ENCODE measurements around the gene ZNF14. TPM values are rescaled to one million over a fixed set of nuclear protein-coding genes. Genes with fewer than 3 reads are reported as not detected.

ZNF14 gene
- total and polyA plus RNA-seq, 2 of the 13 experiments (the other 11 are each of a cell fraction or from before 2014, with no cell fraction given), result 1.9 to 6.2 TPM

- no peak for TF ChIP-seq ZNF18 (CRISPR knock-in tag; IDR thresholded peaks at IDR 0.05; ENCODE audit: insufficient replicate concordance)
- no peak for TF ChIP-seq SRSF9 (IDR thresholded peaks at IDR 0.05; ENCODE audit: borderline replicate concordance, insufficient read depth, low read depth, low read length, poor library complexity, severe bottlenecking)
- no peak for TF ChIP-seq GABPA (IDR thresholded peaks at IDR 0.05; ENCODE audit: low read depth, low read length)
- TF ChIP-seq GABPA (CRISPR knock-in tag; IDR thresholded peaks at IDR 0.05; ENCODE audit: low read depth), result no peak
- no peak for TF ChIP-seq ZNF546 (CRISPR knock-in tag; conservative IDR thresholded peaks at IDR 0.05)
Measured at GRCh38 chr19:19751846-19752245, 18.9 kb upstream of the ZNF14 start (continued).

- no peak overlapping the region for H3K27ac ChIP-seq (ENCODE audit: extremely low read length, insufficient read depth, low read length)
- FAIRE-seq, result no peak
- ChIA-PET CTCF (ENCODE audit: low intra/inter-chr PET ratio, low total read pairs) (no interaction called here), POLR2A (no interaction called here)
- no peaks in the 10 kb centered on the region for H4K20me1 ChIP-seq (ENCODE audit: insufficient read depth, low read length)
- no peak overlapping the region for H3K4me2 ChIP-seq (ENCODE audit: low read depth, low read length)
- WGBS (ENCODE audit: low lambda C conversion rate), result 50% methylated on average over 30 of the region's 40 CpGs
- intact Hi-C loops (cut with micrococcal nuclease; ENCODE audit: unreplicated experiment) (no loop called here), in situ Hi-C loops (cut with HindIII; ENCODE audit: extremely low pct_ligation_motif_present, low pct_unique_long_range_greater_than_20kb) (no loop called here)
- no peak overlapping the region for H3K4me3 ChIP-seq (replicated peaks in 1 of 3; ENCODE audit: insufficient read depth in 1 of 3, low read depth in 2 of 3, low read length in 3 of 3)
- H3K4me1 ChIP-seq (ENCODE audit: insufficient read depth, low read length), result no peaks in the 10 kb centered on the region
- H3K27me3 ChIP-seq (ENCODE audit: control insufficient read depth in 1 of 2, insufficient read depth in 2 of 2, low read length in 2 of 2), result peaks cover 3 to 21% of the 10 kb centered on the region in 2 experiments; a peak in 4 of 5 replicates
- no peak overlapping the region for H2AFZ ChIP-seq (ENCODE audit: low read length)
- no peaks in the 10 kb centered on the region for H3K79me2 ChIP-seq (ENCODE audit: insufficient read depth, low read length)
- no TSS peak for BruUV-seq (replicated peaks)
- H3K9me3 ChIP-seq (ENCODE audit: low read length), result no peaks in the 10 kb centered on the region; the same call in 1 of the 2 replicates
- H3K36me3 ChIP-seq (replicated peaks in 1 of 2; ENCODE audit: control insufficient read depth in 1 of 2, insufficient read depth in 2 of 2, low read length in 2 of 2), result no peaks in the 10 kb centered on the region
- no peak for DNase-seq (ENCODE audit: low spot score)
- no peak overlapping the region for H3K9ac ChIP-seq (ENCODE audit: insufficient read depth, low read depth, low read length)
- no peak for ATAC-seq
- no peak for TF ChIP-seq MYC (CRISPR knock-in tag; IDR thresholded peaks at IDR 0.05; ENCODE audit: borderline replicate concordance)
- no peak for TF ChIP-seq MAFF (IDR thresholded peaks at IDR 0.05; ENCODE audit: low read depth, low read length)
- no peak for TF ChIP-seq TSC22D2 (CRISPR knock-in tag; IDR thresholded peaks at IDR 0.05; ENCODE audit: borderline replicate concordance)
- no peak for TF ChIP-seq CHD4 (IDR thresholded peaks at IDR 0.05; ENCODE audit: borderline replicate concordance, low read length)
- TF ChIP-seq ZFYVE20 (CRISPR knock-in tag; IDR thresholded peaks at IDR 0.05; ENCODE audit: borderline replicate concordance, low read depth), result no peak
- no peak for TF ChIP-seq SOX13 (IDR thresholded peaks at IDR 0.05)
- no peak for TF ChIP-seq SOX13 (CRISPR knock-in tag; conservative IDR thresholded peaks at IDR 0.05 in 1 of 2, IDR thresholded peaks at IDR 0.05 in 1 of 2)
- no peak for TF ChIP-seq RXRB (CRISPR knock-in tag; IDR thresholded peaks at IDR 0.05; ENCODE audit: borderline replicate concordance)
- no peak for TF ChIP-seq DRAP1 (CRISPR knock-in tag; IDR thresholded peaks at IDR 0.05)
- no peak for TF ChIP-seq ZNF780A (CRISPR knock-in tag; IDR thresholded peaks at IDR 0.05)
- TF ChIP-seq ZNF143 (CRISPR knock-in tag; IDR thresholded peaks at IDR 0.05), result no peak
- no peak for TF ChIP-seq RNF219 (CRISPR knock-in tag; IDR thresholded peaks at IDR 0.05)
Measured at GRCh38 chr19:19750842-19751790, 18.2 kb upstream of the ZNF14 start.
